Mesenteric fat pad (tissue), 1 donor: ENCODE data around the gene ORMDL3. TPM values are rescaled to one million over a fixed set of nuclear protein-coding genes. Genes with fewer than 3 reads are reported as not detected.
"Not testable (repeated sequence)": the region's sequence is repeated elsewhere in the genome, so short reads cannot be mapped to it uniquely, and the experiment has no call there.

ENCODE experiments used
- DNase-seq: peaks from one replicate; pipeline ENCODE4 v3.0.0-alpha.2; 2020; ENCODE audit warnings: low spot score
- total RNA-seq: library from RNA; stranded (reverse); fragmentation: NEBNext Ultra II Directional; extraction: Animal tissue kit (Norgen Biotek cat#: 25700); gene quantifications from one replicate; pipeline ENCODE4 v1.2.1, GENCODE V29; 2021
- donor health status: DM: yes; HTN: yes; CAD: no.

ORMDL3 gene
- total RNA-seq, 1 donor from 2014 or later: 191 TPM

GRCh38 chr17:39950871-39951348, 23.5 kb upstream of the ORMDL3 start:
- DNase-seq: no peak

- no peak for DNase-seq
Observed at GRCh38 chr17:39949028-39949427, 21.6 kb upstream of the ORMDL3 start.

GRCh38 chr17:39948489-39948828, 21.1 kb upstream of the ORMDL3 start:
- DNase-seq: not testable (repeated sequence)

- DNase-seq: no peak
Observed at GRCh38 chr17:39946551-39947330, 19.3 kb upstream of the ORMDL3 start.

- DNase-seq: no peak
Observed at GRCh38 chr17:39944393-39944711, 17.0 kb upstream of the ORMDL3 start.

GRCh38 chr17:39943702-39944392, 16.4 kb upstream of the ORMDL3 start:
- DNase-seq: no peak

- no peak for DNase-seq
Observed at GRCh38 chr17:39939588-39940419, 12.4 kb upstream of the ORMDL3 start.

- DNase-seq: no peak
Observed at GRCh38 chr17:39939106-39939505, 11.7 kb upstream of the ORMDL3 start.

GRCh38 chr17:39938140-39938869, 10.9 kb upstream of the ORMDL3 start:
- no peak for DNase-seq

GRCh38 chr17:39937447-39937846, 10.0 kb upstream of the ORMDL3 start:
- DNase-seq: no peak

GRCh38 chr17:39935909-39936308, 8.5 kb upstream of the ORMDL3 start:
- no peak for DNase-seq

GRCh38 chr17:39934324-39934723, 6.9 kb upstream of the ORMDL3 start:
- DNase-seq: no peak

- DNase-seq: no peak
Observed at GRCh38 chr17:39933912-39934311, 6.5 kb upstream of the ORMDL3 start.

GRCh38 chr17:39929646-39930407, 2.4 kb upstream of the ORMDL3 start:
- no peak for DNase-seq

- no peak for DNase-seq
Observed at GRCh38 chr17:39928858-39929645, 1.7 kb upstream of the ORMDL3 start.

- DNase-seq: no peak
Observed at GRCh38 chr17:39927929-39928857, 792 bp upstream of the ORMDL3 start.

GRCh38 chr17:39926588-39927100, 757 bp downstream of the ORMDL3 start:
- no peak for DNase-seq

- no peak for DNase-seq
Observed at GRCh38 chr17:39926135-39926587, 1.2 kb downstream of the ORMDL3 start.
